NCI-H524 (cell line): ENCODE data around the gene FAM107B.

Experiments
- DNase-seq, 2 experiments: peaks; one replicate each; lab custom pipeline; 2025; lab: John Stamatoyannopoulos, UW

Gene FAM107B

DNA sequence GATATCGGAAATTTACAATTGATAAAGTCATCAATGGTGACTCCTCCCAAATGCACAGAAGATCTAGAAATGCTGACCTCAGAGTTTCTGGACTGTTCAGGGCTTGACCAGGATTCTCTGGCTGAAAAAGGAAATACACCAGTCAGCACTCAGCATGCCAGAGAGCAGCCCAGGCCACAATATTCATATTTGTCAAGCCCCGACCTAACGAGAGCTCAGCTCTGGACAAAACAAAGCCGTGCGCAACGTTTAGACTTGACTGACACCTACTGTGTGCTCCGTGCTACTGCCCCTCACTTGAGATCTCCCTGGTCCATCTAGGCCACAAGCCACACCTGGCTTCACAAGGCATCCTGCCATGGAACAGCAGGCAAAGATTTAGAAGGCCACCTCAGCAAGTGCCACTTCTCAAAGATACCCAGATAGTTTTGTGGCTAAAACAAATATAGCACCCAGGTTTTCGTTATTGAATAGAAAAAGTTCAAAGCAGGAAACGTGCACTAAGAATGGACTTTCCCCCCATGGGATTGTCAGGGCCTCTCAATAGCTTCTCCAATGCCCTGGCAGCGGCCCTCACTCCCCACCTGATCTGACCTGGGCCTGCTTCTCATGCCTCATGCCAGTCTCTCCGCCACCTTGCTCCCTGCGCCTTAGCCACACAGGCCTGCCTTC is 218.3 kb downstream of the FAM107B start:
- no peak for DNase-seq

- no peak for DNase-seq
Measured at GRCh38 chr10:14555807-14556206, 218.9 kb downstream of the FAM107B start.

DNA sequence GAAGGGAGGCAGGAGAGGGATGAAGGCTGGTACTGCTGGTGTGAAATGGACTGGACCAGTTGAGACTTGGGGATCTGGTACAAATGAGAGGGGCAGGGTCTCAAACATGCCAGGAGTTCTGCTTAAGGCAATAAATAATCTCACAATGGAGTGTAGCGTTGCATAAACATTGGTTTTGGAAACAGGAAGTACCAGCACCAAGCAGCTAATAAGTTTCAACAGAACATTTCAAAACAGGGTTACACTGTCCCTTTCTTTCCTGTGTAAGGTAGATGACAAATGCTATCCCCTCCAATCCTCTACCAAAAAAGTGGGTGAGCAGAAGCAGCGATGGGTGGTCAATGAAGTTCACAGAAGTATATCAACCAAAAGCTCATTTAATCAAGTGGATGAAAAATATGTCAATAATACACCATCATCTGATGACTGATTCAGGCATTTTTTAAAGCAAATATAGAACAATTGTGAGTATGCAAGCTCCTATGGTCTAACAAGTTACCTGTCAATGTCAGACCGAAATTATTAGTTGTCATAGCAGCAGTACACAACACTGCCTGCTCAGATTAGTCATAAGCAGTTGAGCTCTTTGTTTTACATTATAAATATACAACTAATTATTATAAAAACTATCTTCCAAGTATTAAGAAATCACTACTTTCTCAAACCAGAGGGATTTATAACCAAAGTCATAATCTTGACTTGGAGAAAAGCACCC is 220.0 kb downstream of the FAM107B start:
- no peak for DNase-seq

DNA sequence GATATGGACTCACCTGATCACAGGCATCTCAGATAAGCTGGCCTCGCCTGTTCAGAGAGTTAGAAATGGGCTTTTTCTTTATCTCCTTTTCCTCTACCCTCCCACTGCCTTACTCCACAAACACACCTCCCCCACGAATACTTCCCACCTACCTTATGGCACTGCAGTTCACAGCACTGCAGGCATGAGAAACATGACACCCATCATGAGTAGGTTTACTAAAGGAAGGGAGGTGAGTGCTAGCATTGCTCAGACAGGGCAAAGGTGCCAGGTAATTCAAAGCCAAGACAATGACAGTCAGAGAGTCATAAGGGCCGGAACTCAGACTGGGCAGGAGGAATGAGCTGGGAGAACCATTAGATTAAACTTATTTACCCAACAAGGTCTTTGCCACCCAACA is 220.6 kb downstream of the FAM107B start:
- no peak for DNase-seq

DNA sequence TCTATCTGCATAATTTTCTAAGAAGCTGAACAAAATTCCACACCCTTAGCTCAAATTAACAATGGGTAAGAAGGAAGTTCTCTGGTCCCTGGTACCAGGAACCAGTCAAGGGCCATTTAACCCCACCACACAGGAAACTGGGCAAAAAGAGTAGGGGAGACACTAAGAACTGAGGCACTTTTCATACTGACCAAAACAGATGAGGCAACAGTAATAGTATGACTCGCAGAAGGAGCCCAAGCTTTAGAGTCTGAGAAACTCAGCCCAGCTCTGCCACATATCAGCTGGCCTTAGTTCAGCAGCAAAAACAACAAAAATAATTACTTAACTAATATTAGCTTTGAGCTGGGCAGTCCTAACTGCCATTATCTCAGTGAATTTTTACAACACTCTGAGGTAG is 221.2 kb downstream of the FAM107B start:
- DNase-seq = no peak

GRCh38 chr10:14552015-14552414 is 222.7 kb downstream of the FAM107B start:
- no peak for DNase-seq

GRCh38 chr10:14550471-14550981 is 224.2 kb downstream of the FAM107B start:
- no peak for DNase-seq

DNA sequence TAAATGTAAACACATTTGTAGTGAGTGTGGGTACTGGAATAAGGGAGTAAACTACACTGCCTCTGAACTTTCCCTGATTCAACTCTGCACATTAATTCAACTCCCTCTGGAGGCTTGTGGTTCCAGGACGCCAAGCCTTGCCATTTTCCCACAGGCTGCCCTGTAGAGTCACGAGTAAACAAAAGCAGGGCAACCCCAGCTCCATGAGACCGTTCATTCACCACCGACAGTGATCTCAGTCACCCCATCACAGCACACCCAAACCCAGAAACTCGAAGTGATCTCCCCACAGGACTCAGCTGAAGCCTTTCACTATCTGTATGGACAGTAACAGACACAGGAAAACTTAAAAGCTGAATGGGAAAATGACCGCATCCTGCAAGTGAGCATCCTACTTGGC is 225.2 kb downstream of the FAM107B start:
- no peak for DNase-seq

DNA sequence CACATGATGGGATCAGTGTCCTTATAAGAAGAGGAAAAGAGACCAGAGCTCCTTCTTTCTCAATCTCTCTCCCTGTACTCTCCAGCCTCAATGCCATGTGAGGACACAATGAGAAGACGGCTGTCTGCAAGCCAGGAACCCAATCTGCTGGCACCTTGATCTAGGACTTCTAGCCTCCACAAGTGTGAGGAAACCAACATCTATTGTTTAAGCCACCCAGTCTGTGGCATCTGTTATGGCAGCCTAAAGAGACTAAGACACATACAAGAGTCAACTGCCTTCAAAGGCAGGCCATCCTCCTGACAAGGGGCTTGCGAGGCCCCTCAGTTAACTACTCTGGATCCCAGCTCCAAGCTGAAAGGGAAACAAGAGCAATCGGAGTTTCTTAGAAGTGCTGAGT is 225.7 kb downstream of the FAM107B start:
- DNase-seq = no peak

GRCh38 chr10:14548474-14548873 is 226.2 kb downstream of the FAM107B start:
- no peak for DNase-seq

GRCh38 chr10:14547816-14548215 is 226.9 kb downstream of the FAM107B start:
- peak; percentile 0 to 8 for DNase-seq

DNA sequence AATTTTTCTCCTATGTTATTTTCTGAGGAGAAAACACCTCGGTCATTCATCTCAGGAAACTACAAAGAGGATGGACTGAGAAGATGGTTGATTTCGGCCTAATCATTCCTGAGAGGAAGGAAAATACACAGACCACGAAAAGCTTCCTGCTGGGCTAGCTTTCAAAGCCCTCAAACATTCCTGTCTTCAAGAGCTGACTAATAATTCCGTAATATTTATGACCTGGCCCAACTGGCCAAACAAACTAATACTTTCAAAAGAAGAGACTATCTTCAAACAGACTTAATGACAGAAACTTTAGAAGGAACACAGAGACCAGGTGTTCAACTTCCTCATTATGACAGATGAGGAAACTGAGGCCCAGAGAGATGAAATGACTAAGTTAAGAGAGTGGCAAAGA is 228.9 kb downstream of the FAM107B start:
- no peak for DNase-seq

DNA sequence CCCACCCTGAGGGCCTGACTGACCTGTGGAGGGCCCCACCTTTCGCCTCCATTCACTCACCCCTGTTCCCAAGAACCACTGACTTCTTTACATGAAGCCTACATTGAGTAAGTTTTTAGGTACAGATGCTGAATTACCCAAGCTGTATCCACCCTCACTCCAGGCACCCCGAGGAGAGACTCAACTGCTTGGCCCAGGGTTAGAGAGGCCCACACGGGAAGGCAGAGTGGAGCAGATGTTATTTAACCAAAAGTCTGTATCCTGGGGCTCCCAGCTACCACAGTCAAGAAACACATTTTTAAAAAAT is 230.8 kb downstream of the FAM107B start:
- no peak for DNase-seq

DNA sequence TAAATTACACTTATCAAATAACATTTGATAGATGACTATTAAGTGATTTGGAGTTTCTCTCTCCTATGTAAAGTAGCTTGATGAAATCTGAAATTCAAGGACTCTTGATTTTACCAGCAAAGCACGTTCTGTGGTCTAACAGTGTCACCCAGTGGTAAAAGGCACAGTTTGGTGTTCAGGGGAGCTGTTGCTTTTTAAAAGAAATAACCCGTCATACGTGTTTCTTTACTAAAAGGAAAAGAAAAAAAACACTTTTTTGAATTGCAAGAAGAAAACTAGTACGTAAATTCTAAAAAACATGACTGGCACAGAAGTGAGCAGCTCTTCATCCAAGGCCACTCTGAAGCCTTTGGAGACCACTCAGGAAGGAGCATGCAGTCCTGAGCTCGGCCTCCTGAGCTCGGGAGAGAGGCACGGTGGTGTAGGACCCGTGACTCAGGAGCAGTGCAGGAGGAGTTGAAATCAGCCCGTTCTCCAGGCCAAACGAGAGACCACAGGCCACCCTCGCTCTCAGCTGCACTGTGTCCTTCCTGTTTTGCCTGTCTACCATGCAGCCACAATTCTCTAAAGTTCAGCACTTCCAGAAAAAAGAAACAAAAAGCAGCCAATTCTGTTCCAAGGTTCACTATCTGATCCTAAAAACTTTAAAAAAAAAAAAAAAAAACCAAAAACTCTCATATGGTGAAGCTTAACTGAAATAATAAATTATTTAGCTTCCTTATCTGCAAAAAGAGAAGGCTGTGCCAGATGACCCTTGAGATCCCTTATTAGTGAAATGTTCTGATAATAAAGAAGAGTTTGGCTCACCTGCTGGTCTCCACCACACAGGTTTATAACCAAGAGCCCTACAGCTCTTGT is 231.4 kb downstream of the FAM107B start:
- peak in 1 of 2 experiments; percentile 1 for DNase-seq

- DNase-seq = no peak
Measured at GRCh38 chr10:14541379-14541778, 233.3 kb downstream of the FAM107B start.

GRCh38 chr10:14540611-14541010 is 234.1 kb downstream of the FAM107B start:
- DNase-seq = no peak

GRCh38 chr10:14540062-14540461 is 234.6 kb downstream of the FAM107B start:
- no peak for DNase-seq

DNA sequence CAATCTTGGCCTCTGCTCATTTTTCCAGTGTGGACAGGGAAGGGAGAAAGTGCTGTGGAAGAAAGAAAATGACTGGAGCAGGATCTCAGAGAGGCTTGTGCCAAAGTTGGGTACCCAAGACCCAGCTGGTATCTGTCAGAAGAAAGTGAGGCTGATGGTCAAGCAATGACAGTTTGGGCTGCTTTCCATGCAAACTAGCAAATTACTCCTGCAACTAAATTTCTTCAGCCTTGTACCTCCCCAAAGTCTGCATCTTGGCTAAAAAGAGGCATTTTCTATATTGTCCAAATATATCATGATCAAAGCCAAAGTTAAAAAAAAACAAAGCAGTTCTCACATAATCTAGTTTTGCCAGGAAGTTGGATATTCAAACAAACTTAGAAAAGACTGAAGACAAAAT is 235.5 kb downstream of the FAM107B start:
- no peak for DNase-seq

- peak; percentile 2 to 22 for DNase-seq
Measured at GRCh38 chr10:14536241-14537213, 238.2 kb downstream of the FAM107B start.

- DNase-seq = no peak
Measured at GRCh38 chr10:14535457-14536130, 239.1 kb downstream of the FAM107B start.

- no peak for DNase-seq
Measured at GRCh38 chr10:14534152-14534551, 240.5 kb downstream of the FAM107B start.
